ENCODE results near the gene NDC1.

NDC1 gene

DNA sequence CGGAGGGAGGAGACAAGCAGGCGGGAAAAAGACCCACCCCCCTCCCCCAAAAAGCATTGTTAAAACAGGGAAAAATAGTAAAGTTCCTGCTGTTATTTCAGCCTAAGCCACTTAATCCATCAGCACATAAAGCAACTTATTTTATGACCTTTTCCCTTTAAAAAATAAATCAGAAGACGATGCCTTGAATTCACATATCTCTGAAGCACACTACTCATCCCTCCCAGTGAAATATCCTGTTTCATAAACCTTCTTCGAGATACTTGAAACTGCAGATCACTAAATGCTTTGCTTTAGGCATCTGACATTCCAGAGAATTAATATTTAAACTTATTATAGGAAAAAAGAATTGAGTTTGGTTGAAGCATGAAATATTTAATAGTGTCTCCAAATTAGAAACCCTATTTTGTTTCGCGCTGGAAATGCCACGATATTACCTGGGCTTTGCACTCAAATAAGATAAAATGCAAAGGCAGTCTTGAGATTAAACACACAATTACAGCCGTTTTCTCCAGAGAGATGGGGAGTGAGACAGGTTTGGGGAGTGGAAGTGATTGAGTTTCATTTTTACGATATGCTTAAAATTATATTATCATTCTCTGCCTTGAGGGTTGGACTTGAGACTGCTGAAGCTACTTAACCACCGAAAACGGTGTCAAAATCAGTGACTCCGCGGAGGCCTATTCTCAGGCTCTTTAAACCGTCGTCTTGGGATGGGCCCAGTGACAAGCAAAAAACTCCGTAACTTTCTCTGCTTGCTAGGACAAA is 108.5 kb downstream of the NDC1 start:
- DNase-seq: no peak

DNA sequence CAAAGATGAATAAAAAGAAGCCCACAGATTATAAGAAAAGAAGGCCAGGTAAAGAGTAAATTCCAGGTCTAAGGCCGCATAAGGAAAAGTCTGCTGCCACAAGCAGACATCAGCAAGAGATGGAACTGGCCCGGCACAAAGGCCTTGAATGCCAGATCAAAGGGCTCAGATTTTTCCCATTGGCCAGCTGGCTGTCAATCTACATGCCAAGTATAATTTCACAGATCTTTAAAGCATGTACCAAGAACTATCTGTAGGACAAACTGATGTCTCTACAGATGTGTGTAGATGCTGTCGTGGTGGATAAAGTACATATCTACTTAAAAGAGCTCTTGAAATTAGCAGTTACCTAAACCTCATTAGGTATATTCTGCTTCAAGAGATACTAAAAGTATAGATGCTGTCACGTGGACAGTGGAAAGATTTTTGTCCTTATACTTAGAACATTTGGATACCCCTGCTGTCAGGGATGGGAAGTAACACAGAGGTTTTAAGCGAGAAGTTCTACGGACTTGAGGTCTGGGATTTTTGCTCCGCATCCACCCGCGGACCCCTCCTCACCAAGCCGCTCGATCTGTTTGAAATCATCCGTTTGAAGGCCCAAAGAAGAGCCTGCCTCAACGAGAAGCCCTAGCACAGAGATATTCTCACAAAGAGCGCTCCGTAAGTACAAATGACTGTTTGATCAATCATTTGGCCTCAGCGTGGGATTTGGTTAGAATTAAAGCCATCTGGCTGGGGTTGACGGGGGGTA is 109.2 kb downstream of the NDC1 start:
- no peak for DNase-seq

DNA sequence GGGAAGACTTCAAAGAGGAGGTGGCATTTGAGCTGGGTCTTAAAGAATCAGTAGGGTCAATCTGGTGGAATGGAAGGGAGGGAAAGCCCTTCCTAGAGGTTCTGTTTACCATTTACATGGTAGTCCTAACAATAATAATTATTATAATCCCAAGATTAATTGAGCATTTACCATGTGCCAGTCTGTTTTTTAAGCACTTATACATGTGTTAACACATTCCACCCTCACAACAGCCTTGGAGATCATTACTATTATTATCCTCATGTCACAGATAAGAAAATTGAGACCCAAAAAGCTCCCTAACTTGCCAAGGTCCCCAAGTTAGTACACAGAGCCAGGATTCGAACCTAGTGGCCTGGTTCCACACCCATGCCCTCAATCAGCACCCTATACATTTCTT is 109.9 kb downstream of the NDC1 start:
- DNase-seq: no peak

DNA sequence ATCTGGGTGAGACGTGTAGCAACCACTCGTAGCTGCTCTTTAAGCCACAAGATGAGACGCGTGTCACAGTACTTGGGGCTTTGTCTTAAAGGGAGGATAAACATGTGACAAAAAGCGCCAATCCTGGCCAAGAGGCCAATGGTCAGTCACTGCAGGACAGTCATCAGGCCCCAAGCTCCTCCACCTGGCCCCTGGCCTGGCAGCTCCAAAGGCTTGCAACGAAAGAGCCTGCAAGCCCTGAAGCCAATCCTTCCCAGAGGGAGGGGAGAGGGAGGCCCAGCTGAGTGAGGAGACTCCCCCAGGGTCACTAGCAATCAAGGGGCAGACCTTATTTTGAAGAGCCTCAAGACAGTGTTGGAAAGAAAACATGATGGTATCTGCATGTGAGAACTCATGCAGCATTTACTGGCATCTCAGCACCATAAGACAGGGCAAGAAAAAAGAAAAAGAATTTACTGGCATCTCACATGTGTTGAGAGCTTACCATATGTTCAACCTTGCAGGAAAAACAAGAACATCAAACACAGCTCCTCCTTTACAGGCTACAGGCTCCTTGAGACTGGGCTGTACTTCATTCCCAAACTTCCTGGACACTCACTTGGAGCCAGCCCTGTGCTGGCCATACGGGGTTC is 110.5 kb downstream of the NDC1 start:
- DNase-seq: no peak

DNA sequence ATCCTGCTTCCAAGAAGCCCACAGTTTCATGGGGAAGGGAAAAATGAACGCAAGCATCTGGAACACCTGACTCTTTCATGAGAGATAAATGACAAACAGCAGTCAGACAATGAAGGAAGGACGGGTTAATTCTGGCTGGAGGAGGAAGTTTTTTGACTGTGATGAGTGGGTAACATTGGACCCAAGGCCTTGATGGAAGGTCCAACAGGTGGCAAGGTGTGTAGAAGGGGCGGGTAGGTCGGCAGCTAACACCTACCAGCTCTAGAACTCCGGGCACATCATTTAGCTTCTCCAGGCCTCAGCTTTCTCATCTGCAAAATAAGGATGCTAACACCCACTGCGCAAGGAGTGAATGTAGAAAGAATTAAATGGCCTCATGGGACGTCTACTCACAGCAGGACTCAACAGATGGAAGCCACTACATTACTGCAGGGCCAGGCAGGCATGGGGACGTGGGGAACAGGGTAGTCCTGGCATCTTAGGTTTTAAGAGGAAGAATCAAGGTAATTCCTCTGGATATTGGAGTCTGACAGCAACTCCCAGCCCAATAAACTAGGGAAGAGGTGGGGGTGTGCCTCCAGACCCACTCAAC is 112.0 kb downstream of the NDC1 start:
- DNase-seq: no peak

DNA sequence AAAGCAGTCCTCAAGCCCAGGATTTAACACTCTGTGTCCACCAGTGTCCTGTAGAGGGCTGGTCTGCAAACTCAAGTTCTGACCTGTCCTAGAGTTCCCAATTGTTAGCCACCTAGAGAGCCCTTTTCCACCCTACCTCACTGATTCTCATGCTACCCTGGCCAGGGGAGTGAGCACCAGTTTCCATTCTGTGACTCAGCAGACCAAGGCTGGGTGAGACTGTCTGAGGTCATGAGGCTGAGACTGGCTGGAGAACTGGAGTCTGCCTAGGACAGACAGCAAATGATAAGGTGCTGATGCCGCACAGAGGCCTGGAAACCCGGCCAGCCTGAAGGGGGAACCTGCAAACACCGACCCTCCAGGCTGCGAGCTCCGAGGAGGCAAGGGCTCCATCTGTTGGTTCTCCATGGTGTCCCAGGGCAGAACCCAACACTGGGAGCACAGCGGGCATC is 112.8 kb downstream of the NDC1 start:
- no peak for DNase-seq

DNA sequence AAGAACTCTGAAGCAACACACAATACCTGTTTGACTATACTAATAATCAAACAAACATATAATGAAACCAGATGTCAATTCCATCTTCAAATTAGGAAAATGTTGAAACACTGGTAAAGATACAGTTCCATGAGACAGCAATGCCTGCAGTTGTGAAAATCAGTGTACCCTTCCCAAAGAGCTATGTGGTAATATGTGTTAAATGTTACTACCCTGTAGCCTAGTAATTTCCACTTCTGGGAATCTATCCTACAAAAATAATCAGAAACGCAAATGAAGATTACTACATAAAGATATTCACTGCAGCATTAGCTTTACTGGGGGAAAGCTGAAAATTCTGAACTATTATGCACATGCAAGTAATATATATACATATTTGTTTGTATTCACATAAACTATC is 116.1 kb downstream of the NDC1 start:
- DNase-seq: no peak

DNA sequence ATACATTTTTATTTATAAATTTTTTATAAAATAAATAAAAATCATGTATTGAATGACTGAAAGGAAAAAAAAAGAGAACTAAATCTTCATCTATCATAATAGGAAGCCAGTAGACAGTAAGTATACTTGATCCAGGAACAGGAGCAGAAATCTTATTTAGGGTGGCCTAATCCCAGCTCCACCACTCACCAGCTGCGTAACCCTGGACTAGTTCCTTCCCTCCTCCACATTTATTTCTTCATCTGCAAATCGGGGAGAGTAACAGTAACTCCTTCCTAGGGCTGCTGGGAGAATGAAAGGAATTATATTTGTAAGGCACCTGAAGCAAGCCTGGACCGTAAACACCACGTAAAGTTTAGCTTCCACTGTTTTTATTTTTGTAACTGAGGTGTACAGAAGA is 117.0 kb downstream of the NDC1 start:
- no peak for DNase-seq

DNA sequence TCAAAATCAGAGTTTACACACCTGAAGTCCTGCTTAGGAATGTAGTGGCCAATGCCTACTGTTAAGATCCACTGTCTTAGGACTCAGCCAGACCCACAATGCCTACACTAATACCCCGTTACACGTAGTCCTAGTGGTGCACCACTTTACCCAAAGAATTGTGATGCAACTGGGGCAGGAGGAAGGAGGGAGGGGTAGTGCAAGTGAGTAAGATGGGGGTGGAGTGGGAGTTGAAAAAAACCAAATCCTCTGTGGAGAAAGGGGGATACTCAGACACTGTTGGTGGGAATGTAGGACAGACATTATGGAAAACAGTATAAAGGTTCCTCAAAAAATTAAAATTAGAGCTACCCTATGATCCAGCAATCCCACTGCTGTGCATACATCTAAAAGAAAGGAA is 118.6 kb downstream of the NDC1 start:
- DNase-seq: no peak

DNA sequence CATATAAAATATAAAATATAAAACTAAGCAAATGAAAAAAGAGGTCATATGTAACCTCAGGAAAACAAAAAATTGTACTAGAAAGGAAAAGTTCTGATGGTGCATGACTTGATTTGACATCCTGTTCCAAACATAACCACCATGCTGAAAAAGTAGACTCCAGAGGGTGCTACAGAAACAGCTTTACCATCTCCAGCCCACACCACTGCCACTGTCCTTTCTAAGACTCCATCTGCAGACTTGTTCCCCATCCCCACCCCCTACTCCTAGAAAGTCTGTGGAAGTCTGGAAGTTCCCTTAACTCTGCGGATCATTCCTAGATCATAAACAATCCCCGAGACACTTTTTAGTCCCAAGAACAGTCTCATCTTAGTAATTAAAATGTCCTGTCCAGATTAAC is 119.7 kb downstream of the NDC1 start:
- no peak for DNase-seq

DNA sequence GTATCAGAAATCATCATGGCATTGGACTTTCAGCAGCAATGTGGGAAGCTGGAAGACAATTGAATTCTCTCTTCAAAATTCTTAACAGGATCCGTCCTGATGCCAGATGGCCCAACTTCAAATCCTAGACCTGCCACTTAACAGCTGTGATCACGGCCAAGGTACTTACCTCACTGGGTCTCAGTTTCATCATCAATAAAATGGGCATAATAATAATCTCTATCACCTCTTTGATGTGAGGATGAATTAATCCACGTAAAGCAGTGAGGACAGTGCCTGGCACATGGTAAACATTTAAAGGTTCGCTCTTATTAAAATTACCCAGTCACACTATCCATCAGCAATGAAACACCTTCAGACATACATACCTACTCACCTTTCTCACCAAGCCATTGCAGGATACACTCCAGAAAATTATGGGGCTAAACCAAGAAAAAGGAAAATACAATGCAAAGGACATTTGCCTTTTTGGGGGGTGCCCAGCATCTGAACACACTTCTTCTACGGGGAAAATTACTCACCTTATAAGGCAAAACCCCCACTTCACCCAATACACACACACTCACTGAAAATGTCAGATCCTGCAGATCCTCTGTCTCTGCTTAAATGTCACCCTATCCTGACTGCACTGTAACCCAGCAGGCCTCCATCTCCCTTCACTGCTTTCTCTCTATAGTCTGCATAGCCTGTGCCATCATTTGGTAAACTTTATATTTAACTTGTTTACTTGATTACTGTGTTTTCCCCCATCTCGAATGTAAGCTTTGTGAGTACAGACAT is 120.9 kb downstream of the NDC1 start:
- no peak for DNase-seq

DNA sequence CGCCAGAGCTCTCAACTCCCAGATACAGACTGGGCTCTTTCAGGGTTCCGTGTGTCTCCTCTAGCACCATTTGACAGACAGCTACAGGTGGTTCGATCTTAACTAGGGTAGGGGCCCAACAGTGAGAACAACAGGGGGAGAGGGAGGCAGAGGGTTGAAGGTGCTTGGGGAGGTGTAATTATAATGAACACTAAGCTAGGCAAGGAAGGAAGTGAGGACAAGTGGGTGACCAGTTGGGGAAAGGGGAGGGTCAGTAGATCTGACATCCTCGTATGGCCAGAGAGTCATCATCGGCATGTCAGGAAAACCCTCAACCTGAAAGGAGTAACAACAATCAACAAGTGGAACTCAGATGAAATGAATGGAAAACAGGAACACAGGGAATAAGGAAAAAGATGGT is 121.9 kb downstream of the NDC1 start:
- no peak for DNase-seq

DNA sequence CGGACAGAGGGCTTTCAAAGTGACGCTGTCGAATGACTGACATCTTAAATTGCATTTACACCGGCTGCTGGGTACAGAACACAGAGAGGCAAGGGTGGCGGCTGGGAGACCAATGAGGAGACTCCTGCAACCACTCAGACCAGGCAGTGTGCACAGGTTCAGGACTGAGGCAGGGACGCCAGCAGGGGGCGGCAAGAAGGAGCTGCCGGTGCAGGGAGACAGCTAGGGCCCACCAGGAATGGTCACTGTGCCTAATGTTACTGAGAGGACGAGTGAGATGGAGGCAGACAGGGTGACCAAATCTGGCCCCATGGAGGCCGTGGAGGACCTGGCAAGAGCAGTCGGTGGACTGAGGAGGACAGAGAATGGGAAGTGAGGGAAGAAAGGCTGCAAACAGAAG is 122.6 kb downstream of the NDC1 start:
- no peak for DNase-seq
